Measurements from ENCODE around the gene SMIM41.

Gene SMIM41

GRCh38 chr12:52156757-52157565 lies 77.5 kb downstream of the SMIM41 start:
- H3K27me3 Mint-ChIP-seq: peaks cover 1% of the 10 kb centered on the region
- no peak overlapping the region for H3K4me3 Mint-ChIP-seq
- no peaks in the 10 kb centered on the region for H3K9me3 Mint-ChIP-seq
- no peak overlapping the region for H3K27ac Mint-ChIP-seq (ENCODE audit: low read depth)
- ATAC-seq (replicated peaks; ENCODE audit: extremely low read depth, poor library complexity, severe bottlenecking) (no peak), DNase-seq (ENCODE audit: low spot score in 2 of 2) (peak; percentile 55 to 59)
- H3K36me3 Mint-ChIP-seq (ENCODE audit: insufficient read depth): no peaks in the 10 kb centered on the region
- H3K4me1 Mint-ChIP-seq: peaks cover 12% of the 10 kb centered on the region

GRCh38 chr12:52157566-52158150 lies 78.2 kb downstream of the SMIM41 start:
- ATAC-seq (replicated peaks; ENCODE audit: extremely low read depth, poor library complexity, severe bottlenecking): no peak
- Mint-ChIP-seq H3K4me3 (no peak overlapping the region), H3K4me1 (peaks cover 17% of the 10 kb centered on the region), H3K9me3 (no peaks in the 10 kb centered on the region), H3K36me3 (ENCODE audit: insufficient read depth) (no peaks in the 10 kb centered on the region), H3K27ac (ENCODE audit: low read depth) (no peak overlapping the region), H3K27me3 (no peaks in the 10 kb centered on the region)
- no peak for DNase-seq (ENCODE audit: low spot score in 2 of 2)
